ENCODE measurements around the gene C2CD4B.
A peak's percentile ranks its signal among the peaks of the same experiment; 100 is the strongest.

Gene C2CD4B

GRCh38 chr15:62165104-62165792 lies at the start of gene C2CD4B:
C2CD4B (minus strand) TSS chr15:62165285; CDS start chr15:62164984, 301 bp downstream.
- DNase-seq = peak; percentile 53

DNA sequence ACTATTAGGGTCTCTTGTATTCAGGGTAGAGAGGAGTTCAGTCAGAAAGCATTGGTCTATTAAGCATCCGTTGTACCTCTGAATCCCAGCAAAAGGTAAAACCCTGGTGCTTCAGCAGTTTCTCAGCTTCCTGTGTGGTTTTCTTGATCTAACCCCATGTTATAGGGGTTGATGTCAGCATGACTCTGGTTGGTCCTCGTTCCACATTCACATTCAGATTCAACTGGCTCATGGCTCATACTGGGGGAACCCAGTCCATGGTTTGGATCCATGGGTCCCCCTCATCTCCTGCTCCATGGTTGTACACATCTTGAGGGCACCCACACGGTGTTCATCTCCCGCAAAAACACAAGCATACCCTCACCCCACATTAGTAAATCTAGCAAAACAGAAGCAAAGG lies 47.7 kb upstream of the C2CD4B start:
- DNase-seq = no peak

DNA sequence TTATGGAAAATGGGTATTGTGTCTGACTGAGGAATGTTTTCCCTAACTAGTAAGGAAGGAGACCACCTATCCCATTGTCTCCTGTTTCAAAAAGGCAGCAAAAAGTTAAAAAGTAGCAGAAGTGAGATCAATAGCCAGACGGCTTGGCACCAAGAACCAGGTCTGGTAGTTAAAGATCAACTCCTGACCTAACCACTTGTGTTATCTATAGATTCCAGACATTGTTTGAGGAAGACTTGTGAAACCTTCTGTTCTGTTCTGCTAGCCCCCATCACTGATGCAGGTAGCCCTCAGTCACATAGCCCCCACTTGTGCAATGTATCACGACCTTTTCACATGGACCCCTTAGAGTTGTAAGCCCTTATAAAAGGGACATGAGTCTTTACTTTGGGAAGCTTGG lies 46.3 kb upstream of the C2CD4B start:
- no peak for DNase-seq

GRCh38 chr15:62209821-62210220 lies 44.7 kb upstream of the C2CD4B start:
- DNase-seq = no peak

- DNase-seq = no peak
Observed at GRCh38 chr15:62209322-62209721, 44.2 kb upstream of the C2CD4B start.

DNA sequence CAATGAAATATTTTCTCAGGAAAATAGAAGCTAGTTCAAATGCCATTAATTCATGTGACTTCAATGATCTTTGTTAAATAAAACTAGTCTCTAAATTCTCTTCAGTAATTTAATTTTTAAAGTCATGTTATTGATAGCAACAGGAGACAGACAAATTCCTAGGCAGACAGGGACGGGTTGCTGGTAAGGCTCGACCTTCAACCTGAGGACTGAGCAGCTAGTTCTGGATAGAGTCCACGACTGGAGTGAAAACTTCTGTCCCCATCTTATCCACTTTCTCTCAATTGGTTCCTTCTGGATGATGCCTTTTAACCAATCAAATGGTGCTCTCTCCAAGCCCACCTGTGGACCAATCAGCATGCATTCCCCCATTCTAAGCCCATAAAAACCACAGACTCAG lies 43.8 kb upstream of the C2CD4B start:
- no peak for DNase-seq

DNA sequence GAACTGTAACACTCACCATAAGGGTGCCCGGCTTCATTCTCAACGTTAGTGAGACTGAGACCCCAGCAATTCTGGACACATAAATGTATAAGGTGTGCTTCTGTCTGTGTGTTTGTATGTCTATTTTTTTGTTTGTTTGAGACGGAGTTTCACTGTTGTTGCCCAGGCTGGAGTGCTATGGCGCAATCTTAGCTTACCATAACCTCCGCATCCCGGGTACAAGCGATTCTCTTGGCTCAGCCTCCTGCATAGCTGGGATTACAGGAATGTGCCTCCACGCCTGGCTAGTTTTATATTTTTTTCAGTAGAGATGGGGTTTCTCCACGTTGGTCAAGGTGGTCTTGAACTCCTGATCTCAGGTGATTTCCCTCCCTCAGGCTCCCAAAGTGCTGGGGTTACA lies 43.3 kb upstream of the C2CD4B start:
- DNase-seq = no peak

DNA sequence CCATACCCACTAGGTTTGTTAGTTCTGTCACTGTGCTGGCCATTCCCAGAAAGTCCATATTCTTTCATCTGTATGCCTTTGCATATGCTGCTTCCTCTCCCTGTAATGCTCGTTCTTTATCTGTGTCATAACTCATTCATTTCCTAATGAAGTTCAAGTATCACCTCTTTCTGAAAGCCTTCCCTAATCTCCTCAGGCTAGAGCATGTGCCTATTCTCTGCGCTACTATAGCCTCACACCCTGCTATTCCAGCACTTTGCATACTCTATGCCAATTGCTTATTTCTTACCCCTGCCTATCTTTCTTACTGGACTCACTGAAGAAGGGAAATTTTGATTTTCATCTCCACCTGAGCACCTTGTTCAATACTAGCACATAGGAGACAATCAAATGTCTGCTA lies 25.6 kb upstream of the C2CD4B start:
- no peak for DNase-seq

DNA sequence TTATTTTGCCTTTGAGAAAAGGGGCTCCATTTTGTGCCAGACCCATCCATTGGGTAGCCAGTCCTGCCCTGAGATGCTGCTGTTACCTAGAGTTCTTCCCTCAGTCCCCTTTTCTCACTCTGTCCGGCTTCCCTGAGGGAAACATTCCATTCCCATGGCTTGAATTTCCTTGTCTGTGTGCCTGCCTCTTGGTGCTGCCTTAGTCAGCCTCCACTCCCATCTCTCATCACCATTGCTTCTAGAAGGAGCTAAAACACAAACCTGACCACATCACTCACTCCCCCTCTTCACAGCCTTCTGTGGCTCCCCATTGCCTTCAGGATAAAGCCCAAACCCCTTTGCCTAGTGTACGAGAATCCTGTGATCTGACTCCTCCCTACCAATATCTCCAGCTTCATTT lies 25.2 kb upstream of the C2CD4B start:
- no peak for DNase-seq

GRCh38 chr15:62188744-62189143 lies 23.7 kb upstream of the C2CD4B start:
- no peak for DNase-seq

- no peak for DNase-seq
Observed at GRCh38 chr15:62187910-62188309, 22.8 kb upstream of the C2CD4B start.

GRCh38 chr15:62187425-62187824 lies 22.3 kb upstream of the C2CD4B start:
- no peak for DNase-seq

GRCh38 chr15:62186578-62186977 lies 21.5 kb upstream of the C2CD4B start:
- DNase-seq = no peak

DNA sequence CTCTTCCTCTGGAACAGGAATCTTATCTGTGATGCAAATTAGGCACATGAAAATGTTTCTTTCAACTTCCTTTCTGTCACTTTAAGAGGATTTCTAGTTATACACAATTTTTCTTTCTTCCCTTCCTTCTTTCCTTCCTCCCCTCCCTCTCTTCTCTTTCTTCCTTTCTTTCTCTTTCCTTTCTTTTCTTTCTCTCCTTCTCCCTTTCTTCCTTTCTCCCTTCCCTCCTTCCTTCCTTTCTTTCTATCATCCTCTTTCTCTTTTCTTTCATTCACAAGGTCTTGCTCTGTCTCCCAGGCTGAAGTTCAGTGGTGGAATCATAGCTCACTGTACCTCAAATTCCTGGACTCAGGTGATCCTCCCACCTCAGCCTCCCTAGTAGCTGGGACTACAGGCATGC lies 18.0 kb upstream of the C2CD4B start:
- DNase-seq = no peak

GRCh38 chr15:62173215-62173614 lies 8.1 kb upstream of the C2CD4B start:
- no peak for DNase-seq

- DNase-seq = no peak
Observed at GRCh38 chr15:62171882-62172281, 6.8 kb upstream of the C2CD4B start.

GRCh38 chr15:62165793-62166375 lies 799 bp upstream of the C2CD4B start:
- DNase-seq = no peak

- peak; percentile 30 for DNase-seq
Observed at GRCh38 chr15:62164396-62165103, 535 bp downstream of the C2CD4B start.

DNA sequence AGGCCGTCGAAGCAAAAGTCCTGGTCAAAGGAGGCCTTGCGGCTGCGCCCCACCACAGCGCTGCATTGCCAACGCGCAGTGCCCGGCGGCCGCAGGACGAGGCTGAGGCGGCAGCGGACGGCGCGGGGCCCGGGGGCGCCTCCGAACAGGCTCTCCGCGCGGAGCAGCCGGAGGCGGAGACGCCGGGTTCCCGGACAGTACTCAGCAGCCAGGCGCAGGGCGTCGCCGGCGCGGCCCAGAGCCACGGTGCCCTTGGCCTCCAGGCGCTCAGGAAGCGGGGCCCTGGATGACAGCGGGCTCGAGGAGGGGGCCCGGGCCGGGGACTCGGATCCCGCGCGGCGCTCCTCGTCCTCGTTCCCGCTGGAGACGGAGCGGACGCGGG lies 1.1 kb downstream of the C2CD4B start:
- no peak for DNase-seq

- no peak for DNase-seq
Observed at GRCh38 chr15:62163397-62164013, 1.6 kb downstream of the C2CD4B start.

GRCh38 chr15:62153228-62153627 lies 11.9 kb downstream of the C2CD4B start:
- DNase-seq = peak; percentile 55

DNA sequence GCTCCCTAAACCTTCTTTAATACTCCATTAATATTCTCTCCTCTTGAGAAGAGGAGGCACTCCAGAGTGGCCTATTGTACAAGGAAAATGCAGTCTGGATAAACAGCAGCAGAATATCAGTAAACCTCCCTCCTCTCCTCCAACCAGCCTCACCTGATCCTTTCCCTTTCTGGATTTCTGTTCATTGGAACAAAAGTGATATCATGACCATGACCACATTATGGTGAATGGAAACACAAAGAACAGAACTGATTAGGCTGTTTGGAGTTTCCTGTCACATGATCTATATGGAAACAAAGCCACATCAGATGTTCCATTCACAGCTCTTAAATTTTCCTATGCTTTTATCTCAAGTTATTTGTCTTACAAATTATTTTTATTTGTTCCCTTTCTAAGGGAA lies 14.6 kb downstream of the C2CD4B start:
- DNase-seq = no peak

GRCh38 chr15:62149729-62150128 lies 15.4 kb downstream of the C2CD4B start:
- no peak for DNase-seq

DNA sequence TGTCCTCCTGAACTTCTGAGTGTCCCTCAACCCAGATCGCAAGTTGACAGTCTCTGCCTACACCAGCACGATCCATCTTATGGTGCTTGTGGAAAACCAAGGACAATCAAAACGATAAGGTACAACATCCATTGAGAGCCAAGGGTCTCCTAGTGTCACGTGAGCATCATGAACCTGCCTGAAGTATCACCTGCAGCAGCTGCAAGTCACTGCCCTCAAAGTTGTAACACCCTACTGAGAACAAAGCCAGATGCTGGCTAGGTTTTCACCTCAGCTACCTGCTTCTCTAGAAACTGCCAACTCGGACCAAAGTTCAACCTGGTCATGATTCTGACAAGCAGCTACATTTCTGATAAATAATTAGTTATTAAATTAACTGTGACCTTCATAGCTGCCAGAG lies 17.5 kb downstream of the C2CD4B start:
- DNase-seq = no peak

Data from stimulated activated CD8-positive, alpha-beta memory T cell treated with anti-CD3 and anti-CD28 coated beads, Interleukin-4, amount 100 ng/mL, for 48 hours (primary cell).